ENCODE results near the gene MIEF1.
A peak's percentile ranks its signal among the peaks of the same experiment; 100 is the strongest.

The MIEF1 gene

GRCh38 chr22:39527481-39527961 lies 25.4 kb downstream of the MIEF1 start:
- TF ChIP-seq TCF4 (CRISPR knock-in tag; IDR thresholded peaks at IDR 0.05; ENCODE audit: borderline replicate concordance) (no peak), CSDC2 (CRISPR knock-in tag; IDR thresholded peaks at IDR 0.05) (no peak), OSR1 (CRISPR knock-in tag; IDR thresholded peaks at IDR 0.05) (no peak), CSRNP3 (CRISPR knock-in tag; IDR thresholded peaks at IDR 0.05) (no peak), ARNTL (CRISPR knock-in tag; IDR thresholded peaks at IDR 0.05; ENCODE audit: borderline replicate concordance, low read depth) (no peak), GLIS3 (CRISPR knock-in tag; IDR thresholded peaks at IDR 0.05) (no peak)
- no peak for ATAC-seq

GRCh38 chr22:39528080-39528661 lies 26.1 kb downstream of the MIEF1 start:
- no peak for ATAC-seq
- TF ChIP-seq PATZ1 (CRISPR knock-in tag; IDR thresholded peaks at IDR 0.05; ENCODE audit: borderline replicate concordance), result no peak
- no peak for TF ChIP-seq TCF4 (CRISPR knock-in tag; IDR thresholded peaks at IDR 0.05; ENCODE audit: borderline replicate concordance)
- TF ChIP-seq SNAI2 (CRISPR knock-in tag; IDR thresholded peaks at IDR 0.05), result no peak
- no peak for TF ChIP-seq PPARA (CRISPR knock-in tag; IDR thresholded peaks at IDR 0.05; ENCODE audit: borderline replicate concordance)
- TF ChIP-seq ISL1 (CRISPR knock-in tag; IDR thresholded peaks at IDR 0.05), result no peak
- no peak for TF ChIP-seq ZNF70 (CRISPR knock-in tag; IDR thresholded peaks at IDR 0.05)
- no peak for TF ChIP-seq TSHZ2 (CRISPR knock-in tag; IDR thresholded peaks at IDR 0.05)
- no peak for TF ChIP-seq ESRRG (CRISPR knock-in tag; IDR thresholded peaks at IDR 0.05)
- no peak for TF ChIP-seq BACH2 (CRISPR knock-in tag; IDR thresholded peaks at IDR 0.05; ENCODE audit: borderline replicate concordance)
- no peak for TF ChIP-seq POU6F1 (CRISPR knock-in tag; IDR thresholded peaks at IDR 0.05; ENCODE audit: borderline replicate concordance, low read depth)
- TF ChIP-seq ZFP30 (CRISPR knock-in tag; IDR thresholded peaks at IDR 0.05), result no peak
- no peak for TF ChIP-seq ARNTL (CRISPR knock-in tag; IDR thresholded peaks at IDR 0.05; ENCODE audit: borderline replicate concordance, low read depth)
- no peak for TF ChIP-seq OSR1 (CRISPR knock-in tag; IDR thresholded peaks at IDR 0.05)
- no peak for TF ChIP-seq ZC3H10 (CRISPR knock-in tag; IDR thresholded peaks at IDR 0.05)
- TF ChIP-seq ZFP3 (CRISPR knock-in tag; IDR thresholded peaks at IDR 0.05), result no peak
- TF ChIP-seq ZNF8 (CRISPR knock-in tag; IDR thresholded peaks at IDR 0.05), result no peak
- TF ChIP-seq CSDC2 (CRISPR knock-in tag; IDR thresholded peaks at IDR 0.05), result no peak
- no peak for TF ChIP-seq ZNF565 (CRISPR knock-in tag; conservative IDR thresholded peaks at IDR 0.05; ENCODE audit: low read depth)

- TF ChIP-seq ARNTL (CRISPR knock-in tag; IDR thresholded peaks at IDR 0.05; ENCODE audit: borderline replicate concordance, low read depth) (no peak), TOX (CRISPR knock-in tag; IDR thresholded peaks at IDR 0.05; ENCODE audit: borderline replicate concordance) (no peak), ZNF70 (CRISPR knock-in tag; IDR thresholded peaks at IDR 0.05) (no peak), ZFP30 (CRISPR knock-in tag; IDR thresholded peaks at IDR 0.05) (no peak), ESRRG (CRISPR knock-in tag; IDR thresholded peaks at IDR 0.05) (no peak), ZNF8 (CRISPR knock-in tag; IDR thresholded peaks at IDR 0.05) (no peak), PPARA (CRISPR knock-in tag; IDR thresholded peaks at IDR 0.05; ENCODE audit: borderline replicate concordance) (no peak), POU6F1 (CRISPR knock-in tag; IDR thresholded peaks at IDR 0.05; ENCODE audit: borderline replicate concordance, low read depth) (no peak), ISL1 (CRISPR knock-in tag; IDR thresholded peaks at IDR 0.05) (no peak), GLIS3 (CRISPR knock-in tag; IDR thresholded peaks at IDR 0.05) (no peak), OSR1 (CRISPR knock-in tag; IDR thresholded peaks at IDR 0.05) (no peak), RARB (CRISPR knock-in tag; IDR thresholded peaks at IDR 0.05) (no peak), CSDC2 (CRISPR knock-in tag; IDR thresholded peaks at IDR 0.05) (no peak)
- ATAC-seq, result peak; percentile 34
These were observed 26.8 kb downstream of the MIEF1 start for GRCh38 chr22:39528681-39529486.

Data from SK-N-SH treated with all-trans-retinoic acid at 6 μM for 48 hours (cell line).